Activated naive CD8-positive, alpha-beta T cell treated with anti-CD3 and anti-CD28 coated beads, Interleukin-2, amount 50 U/mL, for 16 hours (primary cell): ENCODE measurements around the gene SNED1.
A peak's percentile ranks its signal among the peaks of the same experiment; 100 is the strongest.

Source experiments
- DNase-seq: peaks from one replicate; pipeline ENCODE4 v3.0.0-alpha.2; 2020; ENCODE audit warnings: low read depth, low spot score

The SNED1 gene

DNA sequence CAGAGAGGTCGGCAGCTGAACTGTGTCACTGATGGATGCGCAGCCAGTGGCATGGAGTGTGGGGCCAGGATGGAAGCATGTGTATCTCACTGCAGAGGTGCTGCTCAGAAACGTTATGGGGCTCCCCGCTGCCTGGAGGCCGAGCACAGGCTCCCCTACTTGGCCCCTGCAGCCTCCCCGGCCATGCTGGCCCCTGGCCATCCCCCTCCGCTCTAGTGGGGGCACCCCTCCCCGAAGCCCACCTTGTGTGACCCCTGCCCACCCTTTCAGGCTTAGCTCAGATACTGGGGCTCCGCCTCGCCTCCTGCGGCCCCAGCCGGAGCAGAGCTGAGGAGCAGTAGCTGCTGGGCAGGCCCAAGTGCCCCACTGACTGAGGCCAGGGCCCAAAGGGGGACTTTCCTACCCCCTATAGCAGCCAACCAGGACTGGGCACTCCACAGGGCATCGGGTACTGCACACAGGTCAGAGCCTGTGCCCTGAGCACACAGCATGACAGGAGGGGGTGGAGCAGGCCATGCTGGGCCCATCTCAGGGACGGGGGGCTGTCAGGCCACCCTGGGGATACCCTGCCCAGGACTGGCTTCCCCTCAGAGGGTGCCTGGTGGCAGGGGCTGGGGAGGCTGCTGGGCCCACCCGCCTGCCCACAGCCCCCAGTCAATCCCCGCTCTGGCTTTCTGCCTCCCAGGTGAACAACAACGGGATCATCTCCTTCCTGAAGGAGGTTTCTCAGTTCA, 31.3 kb downstream of the SNED1 start:
- no peak for DNase-seq

DNA sequence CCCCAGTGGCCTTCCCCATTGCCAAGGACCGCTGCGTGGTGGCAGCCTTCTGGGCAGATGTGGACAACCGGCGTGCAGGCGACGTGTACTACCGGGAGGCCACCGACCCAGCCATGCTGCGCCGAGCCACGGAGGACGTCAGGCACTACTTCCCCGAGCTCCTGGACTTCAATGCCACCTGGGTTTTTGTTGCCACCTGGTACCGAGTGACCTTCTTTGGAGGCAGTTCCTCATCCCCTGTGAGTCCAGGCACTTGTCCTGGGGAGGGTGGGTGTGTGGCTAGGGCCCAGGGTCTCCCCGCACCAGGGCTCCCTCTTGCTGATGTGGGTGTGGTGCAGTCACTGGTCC, 31.9 kb downstream of the SNED1 start:
- DNase-seq: no peak

DNA sequence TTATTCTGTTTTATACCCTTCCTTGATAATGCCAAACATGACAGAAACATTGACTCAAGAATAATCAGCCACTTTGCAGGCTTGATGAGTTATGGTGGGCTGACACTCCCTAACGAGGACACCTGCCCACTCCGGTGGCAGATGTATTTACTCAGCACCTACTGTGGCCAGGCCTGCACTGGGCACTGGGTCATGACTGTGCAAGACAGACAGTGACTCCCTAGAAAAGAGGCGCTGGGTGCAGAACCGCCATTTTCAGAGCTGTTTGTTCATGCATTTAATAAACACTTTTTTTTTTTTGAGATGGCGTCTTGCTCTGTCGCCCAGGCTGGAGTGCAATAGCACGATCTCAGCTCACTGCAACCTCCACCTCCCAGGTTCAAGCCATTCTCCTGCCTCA, 32.5 kb downstream of the SNED1 start:
- no peak for DNase-seq

DNA sequence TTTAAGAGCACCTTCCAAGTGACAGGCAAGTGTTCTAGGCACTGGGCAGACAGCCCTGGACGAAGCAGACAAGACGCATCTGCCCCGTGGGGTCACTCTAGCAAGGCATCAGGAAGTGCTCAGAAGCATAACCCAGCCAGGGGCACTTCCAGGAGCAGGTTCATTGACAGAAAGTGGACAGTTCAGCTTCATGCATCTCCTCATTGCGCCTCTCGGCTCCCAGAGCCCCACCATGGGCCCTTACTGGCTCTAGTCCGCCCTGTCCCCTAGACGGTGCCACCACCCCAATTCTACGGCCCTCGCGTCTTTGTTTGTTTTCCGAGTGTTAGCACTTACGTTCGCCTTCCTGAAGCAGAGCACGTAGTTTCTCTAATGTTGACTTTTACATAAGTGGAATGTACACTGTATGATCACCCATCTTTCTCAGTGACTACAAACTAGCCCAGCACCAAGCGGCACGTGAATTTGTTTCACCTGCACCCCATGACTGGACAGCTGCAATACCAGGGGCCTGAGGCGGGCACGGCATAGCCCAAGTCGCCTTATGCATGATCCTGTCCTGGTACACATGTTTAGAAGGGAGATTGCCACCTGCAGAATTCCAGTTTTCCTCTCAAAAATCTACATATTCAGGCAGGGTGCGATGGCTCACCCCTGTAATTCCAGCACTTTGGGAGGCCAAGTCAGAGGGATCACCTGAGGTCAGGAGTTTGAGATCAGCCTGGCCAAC, 33.2 kb downstream of the SNED1 start:
- no peak for DNase-seq

DNA sequence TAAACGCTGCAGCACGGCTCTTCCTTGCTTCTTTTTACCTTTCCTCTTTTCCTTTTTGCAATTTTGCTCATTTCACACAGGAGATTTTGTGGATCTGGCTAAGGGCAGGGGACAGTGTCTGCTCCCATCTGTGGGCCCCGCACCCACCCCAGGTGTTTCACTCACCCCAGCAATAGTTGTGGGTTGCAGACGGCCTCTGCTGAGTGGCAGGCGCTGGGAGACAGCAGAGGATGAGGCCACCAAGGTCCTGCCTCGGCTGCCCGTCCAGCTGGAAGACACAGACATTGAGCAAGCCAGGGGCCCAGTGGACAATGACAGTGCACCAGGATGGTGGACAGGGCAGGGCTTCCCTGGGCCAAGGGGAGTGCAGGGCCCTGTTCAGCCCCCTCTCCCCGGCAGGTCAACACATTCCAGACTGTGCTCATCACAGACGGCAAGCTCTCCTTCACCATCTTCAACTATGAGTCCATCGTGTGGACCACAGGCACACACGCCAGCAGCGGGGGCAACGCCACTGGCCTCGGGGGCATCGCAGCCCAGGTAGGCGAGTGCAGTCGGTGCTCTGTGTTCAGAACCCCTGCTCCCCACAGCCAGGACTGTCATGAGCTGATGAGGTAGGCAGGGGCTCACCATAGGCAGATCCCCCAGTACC, 35.0 kb downstream of the SNED1 start:
- DNase-seq: no peak

DNA sequence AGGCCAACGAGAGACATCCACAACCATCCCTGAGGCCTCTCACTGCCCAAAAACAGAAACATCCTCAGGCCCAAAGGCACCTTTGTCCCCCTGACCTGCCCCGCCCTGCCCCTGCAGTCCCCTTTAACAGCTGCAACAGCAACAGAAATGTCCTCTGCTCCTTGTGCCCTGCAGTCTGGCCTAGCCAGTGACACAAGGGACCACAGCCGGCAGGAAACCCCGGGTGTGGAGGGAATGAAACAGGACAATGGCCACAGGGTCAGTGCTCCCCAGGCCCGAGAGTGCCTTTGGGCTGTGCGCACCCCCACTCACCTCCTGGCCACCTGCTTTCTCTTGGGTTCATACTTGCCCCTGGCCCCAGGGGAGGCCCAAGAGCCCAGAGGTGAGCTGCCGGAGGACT, 35.6 kb downstream of the SNED1 start:
- no peak for DNase-seq

DNA sequence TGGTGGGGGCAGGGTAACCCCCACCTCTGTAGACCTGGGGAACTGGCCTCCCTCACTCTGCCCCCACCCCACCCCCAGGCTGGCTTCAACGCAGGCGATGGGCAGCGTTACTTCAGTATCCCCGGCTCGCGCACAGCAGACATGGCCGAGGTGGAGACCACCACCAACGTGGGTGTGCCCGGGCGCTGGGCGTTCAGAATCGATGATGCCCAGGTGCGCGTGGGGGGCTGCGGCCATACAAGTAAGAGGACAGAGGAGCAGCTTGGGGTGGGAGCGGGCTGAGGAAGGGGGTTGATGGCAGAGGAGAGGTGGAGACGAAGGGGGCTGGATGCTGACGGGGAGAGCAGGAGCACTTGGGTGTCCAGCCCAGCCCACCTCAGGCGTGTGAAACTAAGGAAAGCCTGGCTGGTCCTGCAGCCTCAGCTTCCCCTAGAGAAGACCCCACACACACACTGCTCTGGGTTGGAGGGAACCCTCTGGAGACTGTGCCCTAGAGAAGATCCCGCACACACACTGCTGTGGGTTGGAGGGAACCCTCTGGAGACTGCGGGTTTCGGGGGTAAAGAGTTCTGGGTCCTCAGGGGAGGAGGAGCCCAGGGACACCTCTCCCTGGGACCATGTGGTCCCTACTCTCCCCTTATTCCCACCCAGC, 36.2 kb downstream of the SNED1 start:
- DNase-seq: no peak

DNA sequence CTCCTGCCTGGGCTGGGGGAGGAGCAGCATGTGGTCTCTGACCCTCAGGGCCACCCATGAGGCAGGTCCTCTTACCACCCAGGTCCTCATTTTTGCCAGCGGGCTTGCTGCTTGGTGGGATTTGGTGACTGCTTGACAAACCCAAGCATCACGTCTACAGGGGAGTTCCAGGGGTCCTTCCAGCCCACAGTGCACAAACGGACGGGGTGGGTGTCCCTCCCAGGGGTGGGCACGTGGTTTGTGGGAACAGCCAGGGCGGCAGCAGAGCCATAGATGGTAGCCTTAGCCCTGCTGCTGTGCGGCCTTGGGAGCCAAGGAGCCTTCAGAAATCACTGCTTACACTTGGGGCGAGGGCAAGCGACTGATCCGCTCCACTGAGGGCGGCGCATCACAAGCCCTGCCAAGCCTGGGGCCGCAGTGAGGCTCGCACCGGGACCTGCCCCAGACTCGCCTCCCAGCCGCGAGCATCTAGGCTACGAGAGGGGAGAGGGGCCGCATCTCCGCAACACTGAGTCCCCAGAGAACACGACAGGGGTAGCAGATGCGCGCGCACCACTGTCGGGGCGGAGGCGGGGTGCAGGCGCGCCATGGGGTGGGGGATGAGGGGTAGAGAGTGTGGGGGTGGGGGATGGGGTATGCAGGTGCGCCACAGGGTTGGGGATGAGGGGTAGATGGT, 36.9 kb downstream of the SNED1 start:
- no peak for DNase-seq

DNA sequence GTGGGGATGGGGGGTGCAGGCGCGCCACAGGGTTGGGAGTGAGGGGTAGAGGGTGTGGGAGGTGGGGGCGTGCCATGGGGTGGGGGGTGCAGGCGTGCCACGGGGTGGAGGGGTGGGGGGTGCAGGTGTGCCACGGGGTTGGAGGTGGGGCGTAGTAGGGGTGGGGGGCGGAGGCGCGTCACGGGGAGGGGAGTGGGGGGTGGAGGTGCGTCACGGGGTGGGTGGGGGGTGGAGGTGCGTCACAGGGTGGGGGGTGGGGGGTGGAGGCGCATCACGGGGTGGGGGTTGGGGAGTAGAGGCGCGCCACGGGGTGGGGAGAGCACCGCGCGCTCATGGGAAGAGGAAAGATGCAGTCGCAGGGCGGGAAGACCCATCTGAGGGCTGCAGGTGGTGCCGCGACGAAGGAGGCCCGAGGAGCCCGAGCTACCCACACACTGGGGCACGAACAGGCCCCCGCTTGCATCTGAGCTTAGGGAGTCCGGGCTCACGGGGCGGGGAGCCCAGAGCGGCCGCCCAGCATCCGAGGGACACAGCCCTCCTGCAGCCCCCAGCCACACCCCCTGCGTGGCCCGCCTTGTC, 37.5 kb downstream of the SNED1 start:
- DNase-seq: no peak

DNA sequence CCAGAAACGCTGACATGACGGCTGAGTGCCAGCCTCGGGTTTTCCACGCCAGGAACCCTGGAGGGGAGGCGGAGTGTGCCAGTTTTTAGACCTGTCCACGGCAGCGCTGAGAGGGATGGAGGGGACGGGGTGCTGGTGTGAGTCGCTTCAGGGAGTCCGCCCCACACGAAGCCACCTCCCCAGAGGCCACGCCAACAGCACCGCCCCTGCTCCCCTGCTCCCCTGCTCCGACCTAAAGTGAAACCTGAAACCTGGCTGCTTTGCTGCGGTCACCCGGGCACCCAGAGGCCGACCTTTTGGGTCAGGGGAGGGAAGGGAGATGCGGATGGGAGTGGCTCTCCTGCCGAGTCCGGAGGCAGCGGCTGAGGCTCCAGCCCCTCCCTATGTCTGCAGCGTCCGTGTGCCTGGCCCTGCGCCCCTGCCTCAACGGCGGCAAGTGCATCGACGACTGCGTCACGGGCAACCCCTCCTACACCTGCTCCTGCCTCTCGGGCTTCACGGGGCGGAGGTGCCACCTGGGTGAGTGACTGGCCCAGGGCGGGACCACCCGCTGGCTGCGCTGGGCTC, 38.1 kb downstream of the SNED1 start:
- DNase-seq: peak; percentile 17

DNA sequence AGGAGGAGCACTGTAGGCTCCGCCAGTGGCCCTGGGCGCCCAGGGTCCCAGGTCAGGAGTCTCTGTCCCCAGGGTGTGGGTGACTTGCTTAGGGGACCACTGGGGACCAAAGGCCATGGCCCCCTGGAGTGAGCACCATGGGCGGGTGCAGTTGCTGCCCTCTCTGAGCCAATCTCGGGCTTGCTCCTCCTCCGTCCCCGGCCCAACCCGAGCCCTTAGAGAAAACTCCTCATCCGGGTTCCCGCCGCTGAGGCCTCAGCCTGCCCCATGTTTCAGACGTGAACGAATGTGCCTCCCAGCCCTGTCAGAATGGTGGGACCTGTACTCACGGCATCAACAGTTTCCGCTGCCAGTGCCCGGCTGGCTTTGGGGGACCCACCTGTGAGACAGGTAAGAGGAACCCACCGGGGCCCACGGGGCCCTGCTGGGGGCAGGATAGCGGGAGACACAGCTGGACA, 38.6 kb downstream of the SNED1 start:
- DNase-seq: no peak

DNA sequence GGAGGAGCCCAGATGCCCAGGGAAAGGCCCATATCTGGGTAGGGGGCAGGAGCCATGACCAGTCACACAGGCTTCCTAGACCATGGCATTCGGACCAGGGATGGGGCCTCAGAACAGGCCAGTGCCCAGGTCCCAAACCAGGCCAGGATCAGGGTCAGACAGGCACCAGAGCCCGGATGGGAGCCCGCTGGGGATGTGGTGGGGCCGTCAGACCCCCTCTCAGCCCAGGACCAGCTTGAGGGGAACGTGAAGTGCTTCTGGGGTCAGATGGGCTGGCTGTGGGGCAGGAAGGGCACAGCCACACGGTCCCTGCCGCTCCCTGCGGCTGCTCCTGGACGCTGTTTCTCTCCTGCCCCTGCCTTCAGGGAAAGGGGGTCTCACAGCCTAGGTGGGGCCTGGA, 39.1 kb downstream of the SNED1 start:
- DNase-seq: no peak

DNA sequence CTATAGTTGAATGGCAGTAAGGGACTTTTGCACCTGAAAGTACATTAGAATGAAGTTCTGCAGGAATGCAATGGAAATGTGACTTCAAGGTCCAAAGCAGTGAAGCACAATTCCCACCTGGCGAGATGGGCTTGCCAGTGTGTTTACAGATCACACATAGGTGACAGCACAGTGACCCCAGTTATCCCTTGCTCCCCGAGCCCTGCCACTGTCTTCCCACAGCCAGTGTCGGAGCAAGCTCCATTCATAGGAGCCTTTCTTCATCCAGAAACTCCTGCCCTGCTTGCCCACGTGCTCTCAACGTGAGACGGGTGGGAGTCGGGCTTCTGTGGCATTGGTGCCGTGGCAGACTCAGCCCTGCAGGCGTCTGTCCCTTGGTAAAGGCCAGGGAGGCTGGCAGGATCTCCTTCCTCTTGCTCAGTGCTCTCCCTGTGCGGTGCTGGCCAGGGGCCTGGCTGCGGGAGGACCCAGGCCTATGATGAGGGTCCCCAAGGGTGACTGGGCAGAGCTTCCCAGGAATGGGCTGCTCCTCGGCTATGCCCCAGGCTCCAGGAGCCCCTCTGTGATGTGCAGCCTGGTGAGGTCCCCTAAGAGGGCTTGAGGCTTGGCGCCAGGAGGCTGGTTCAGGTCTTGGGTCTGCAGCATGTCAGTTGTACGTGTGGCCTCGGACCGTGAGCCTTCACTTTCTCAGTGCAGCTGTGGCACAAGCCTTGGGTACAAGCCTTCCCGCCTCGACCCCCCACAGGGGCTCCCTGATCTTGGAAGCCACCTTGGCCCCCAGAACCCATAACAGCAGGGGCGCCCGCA, 40.2 kb downstream of the SNED1 start:
- DNase-seq: no peak

DNA sequence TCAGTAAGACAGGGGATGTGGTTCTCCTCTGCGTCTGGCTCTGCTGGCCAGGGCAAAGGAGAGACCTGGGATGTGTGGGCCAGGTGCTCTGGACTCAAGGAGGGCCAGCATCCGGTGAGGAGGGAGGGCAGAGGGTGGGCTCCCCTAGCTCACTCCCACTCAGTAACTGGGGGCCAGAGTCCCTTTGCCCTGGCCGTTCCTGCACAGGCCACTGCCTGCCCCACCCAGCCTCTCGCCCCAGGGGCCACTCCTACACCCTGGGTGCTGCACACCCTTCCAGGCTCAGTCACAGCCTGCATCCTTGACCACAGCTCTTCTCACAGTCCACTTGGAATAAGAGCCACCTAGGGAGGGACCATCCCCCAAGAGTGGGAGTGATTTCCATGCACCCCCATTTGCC, 41.0 kb downstream of the SNED1 start:
- DNase-seq: no peak

DNA sequence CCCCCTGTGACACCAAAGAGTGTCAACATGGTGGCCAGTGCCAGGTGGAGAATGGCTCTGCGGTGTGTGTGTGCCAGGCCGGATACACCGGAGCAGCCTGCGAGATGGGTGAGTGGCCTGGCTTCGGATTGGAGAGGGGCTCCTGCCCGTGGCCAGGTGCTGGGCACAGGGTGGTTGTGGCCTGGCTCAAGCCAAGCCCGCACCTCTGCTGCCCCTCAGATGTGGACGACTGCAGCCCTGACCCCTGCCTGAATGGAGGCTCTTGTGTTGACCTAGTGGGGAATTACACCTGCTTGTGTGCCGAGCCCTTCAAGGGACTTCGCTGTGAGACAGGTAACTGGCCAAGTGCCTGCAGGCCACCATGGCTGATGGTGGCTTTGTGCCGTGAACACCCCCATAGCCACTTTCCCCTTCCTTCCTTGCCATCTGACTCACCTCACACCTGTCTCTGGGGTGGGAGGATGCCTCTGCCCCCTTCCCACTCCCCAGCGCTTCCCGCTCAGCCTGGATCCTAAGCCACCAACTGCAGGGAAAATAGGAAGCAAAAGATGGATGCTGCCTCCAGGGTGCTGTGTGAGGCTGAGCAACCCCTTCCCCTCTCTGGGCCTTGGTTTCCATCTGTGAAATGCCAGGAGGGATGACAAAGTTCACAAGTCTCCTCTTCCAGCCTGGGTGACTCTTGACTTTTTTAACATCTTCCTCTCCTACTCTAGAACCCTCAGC, 41.8 kb downstream of the SNED1 start:
- DNase-seq: no peak

DNA sequence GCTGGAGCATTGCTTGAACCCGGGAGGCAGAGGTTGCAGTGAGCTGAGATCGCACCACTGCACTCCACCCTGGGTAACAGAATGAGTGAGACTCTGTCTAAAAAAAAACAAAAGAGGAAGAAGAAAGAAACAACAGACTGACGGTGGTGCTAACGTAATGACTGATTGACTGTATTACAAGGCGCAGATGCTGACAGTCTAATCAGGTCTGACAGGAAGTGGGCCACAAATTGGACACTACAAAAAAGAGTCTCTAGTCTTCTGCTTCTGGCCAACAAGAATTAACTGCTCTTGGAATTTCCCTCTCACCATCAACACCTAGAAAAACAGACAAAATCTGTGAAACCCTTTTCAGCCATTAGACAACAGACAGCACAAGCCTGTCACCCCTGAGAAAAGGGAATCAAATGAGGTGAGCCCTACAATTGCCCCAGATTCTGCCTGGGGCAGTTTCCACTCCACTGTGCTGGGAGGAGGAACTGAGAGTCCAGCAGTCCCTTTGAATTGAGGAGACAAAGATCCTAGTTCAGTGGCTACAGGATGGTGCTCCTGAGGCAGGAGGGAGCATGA, 43.3 kb downstream of the SNED1 start:
- no peak for DNase-seq

DNA sequence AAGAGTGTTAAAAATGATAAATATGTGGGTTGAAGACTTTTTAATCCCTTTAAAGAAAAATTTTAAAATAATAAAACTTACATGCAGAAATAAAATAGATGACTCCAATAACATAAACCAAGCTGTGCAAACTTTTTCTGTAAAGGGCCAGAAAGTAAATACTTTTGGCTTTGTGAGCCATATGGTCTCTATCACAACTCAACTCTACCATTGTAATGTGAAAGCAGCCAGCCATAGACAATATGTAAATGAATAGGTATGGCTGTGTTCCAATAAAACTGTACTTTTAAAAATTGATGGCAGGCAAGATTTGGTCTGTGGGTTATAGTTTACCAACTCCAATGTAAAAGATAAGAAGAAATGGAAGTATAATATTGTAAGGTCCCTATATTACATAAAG, 45.2 kb downstream of the SNED1 start:
- DNase-seq: no peak

DNA sequence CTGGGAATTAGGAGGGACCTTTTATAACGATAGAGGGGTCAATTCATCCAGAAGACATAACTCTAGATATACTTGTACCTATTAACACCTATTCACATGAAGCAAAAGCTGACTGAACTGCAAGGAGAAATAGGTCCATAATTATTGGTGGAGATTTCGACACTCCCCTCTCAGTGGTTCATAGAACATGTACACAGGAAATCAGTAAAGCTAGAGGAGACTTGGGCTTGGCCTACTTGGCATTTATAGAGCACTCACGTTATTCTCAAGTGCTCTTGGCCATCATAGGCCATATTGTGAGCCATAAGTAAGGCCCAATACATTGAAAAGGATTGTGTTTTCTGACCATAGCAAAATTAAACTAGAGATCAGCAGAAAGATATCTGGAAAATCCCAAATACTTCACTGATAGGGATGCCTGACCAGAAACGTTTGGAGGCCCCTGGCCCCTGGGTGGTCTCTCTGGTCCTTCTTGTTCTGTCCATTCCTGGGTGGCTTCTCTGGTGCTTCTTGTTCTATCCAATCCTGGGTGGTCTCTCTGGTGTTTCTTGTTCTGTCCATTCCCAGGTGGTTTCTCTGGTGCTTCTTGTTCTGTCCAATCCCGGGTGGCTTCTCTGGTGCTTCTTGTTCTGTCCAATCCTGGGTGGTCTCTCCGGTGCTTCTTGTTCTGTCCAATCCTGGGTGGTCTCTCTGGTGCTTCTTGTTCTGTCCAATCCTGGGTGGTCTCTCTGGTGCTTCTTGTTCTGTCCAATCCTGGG, 49.0 kb downstream of the SNED1 start:
- DNase-seq: no peak
